GM23248 (cell line): ENCODE results near the gene SLC4A5. TPM values are rescaled to one million over a fixed set of nuclear protein-coding genes. Genes with fewer than 3 reads are reported as not detected.
"Not testable (repeated sequence)": the region's sequence is repeated elsewhere in the genome, so short reads cannot be mapped to it uniquely, and the experiment has no call there.

ENCODE experiments used
- DNase-seq: peaks from one replicate; pipeline ENCODE4 v3.0.0-alpha.2; 2015
- H2AFZ ChIP-seq: fragments of 200-600 bp; sonication (generic); 2 replicates; pipeline ENCODE4 v1.6.1; 2016; ENCODE audit warnings: antibody characterized with exemption
- H3F3A ChIP-seq: fragments of 200-600 bp; sonication (generic); 2 replicates; pipeline ENCODE4 v1.6.1; 2016; ENCODE audit warnings: mild to moderate bottlenecking, antibody characterized with exemption, mixed run types; ENCODE audit not compliant: insufficient read depth
- H3K27ac ChIP-seq: fragments of 200-600 bp; sonication (generic); 2 replicates; pipeline ENCODE4 v1.5.1; 2016; ENCODE audit warnings: mild to moderate bottlenecking
- H3K27me3 ChIP-seq: fragments of 200-600 bp; sonication (generic); replicated peaks from 2 replicates; pipeline ENCODE4 v1.6.1; 2016; ENCODE audit warnings: mild to moderate bottlenecking; ENCODE audit not compliant: insufficient read depth
- H3K36me3 ChIP-seq: fragments of 200-600 bp; sonication (generic); 2 replicates; pipeline ENCODE4 v1.6.1; 2016; ENCODE audit warnings: low read depth, mild to moderate bottlenecking
- H3K4me1 ChIP-seq: fragments of 200-600 bp; sonication (generic); 2 replicates; pipeline ENCODE4 v1.6.1; 2016; ENCODE audit warnings: mild to moderate bottlenecking; ENCODE audit not compliant: insufficient read depth
- H3K4me2 ChIP-seq: fragments of 200-600 bp; sonication (generic); one replicate; pipeline ENCODE4 v1.6.1; 2016; ENCODE audit warnings: mild to moderate bottlenecking; ENCODE audit not compliant: unreplicated experiment
- H3K4me3 ChIP-seq: fragments of 200-600 bp; sonication (generic); 2 replicates; pipeline ENCODE4 v1.5.1; 2016; ENCODE audit warnings: mild to moderate bottlenecking
- H3K79me2 ChIP-seq: fragments of 200-600 bp; sonication (generic); 2 replicates; pipeline ENCODE4 v1.6.1; 2016; ENCODE audit warnings: mild to moderate bottlenecking; ENCODE audit not compliant: insufficient read depth
- H3K9ac ChIP-seq: fragments of 200-600 bp; sonication (generic); 2 replicates; pipeline ENCODE4 v1.6.1; 2016; ENCODE audit warnings: mild to moderate bottlenecking
- H3K9me2 ChIP-seq: fragments of 200-600 bp; sonication (generic); 2 replicates; pipeline ENCODE4 v1.6.1; 2016; ENCODE audit warnings: mixed run types, mild to moderate bottlenecking, moderate library complexity; ENCODE audit not compliant: insufficient read depth
- H3K9me3 ChIP-seq: fragments of 200-600 bp; sonication (generic); one replicate; pipeline ENCODE4 v1.6.1; 2017; ENCODE audit warnings: low read depth
- H4K20me1 ChIP-seq: fragments of 200-600 bp; sonication (generic); 2 replicates; pipeline ENCODE4 v1.6.0; 2016; ENCODE audit not compliant: insufficient read depth
- EZH2 ChIP-seq: fragments of 200-600 bp; sonication (generic); IDR thresholded peaks from 2 replicates; pipeline ENCODE4 v1.6.1; 2018; ENCODE audit warnings: antibody characterized with exemption, mild to moderate bottlenecking; ENCODE audit not compliant: insufficient read depth, poor library complexity, severe bottlenecking
- EZH2phosphoT487 ChIP-seq: fragments of 200-600 bp; sonication (generic); IDR thresholded peaks from 2 replicates; pipeline ENCODE4 v1.6.1; 2018; ENCODE audit warnings: antibody characterized with exemption, moderate library complexity, mild to moderate bottlenecking, low read depth; ENCODE audit not compliant: insufficient read depth
- WGBS, 2 experiments: methylation state at CpG; one replicate each; pipeline ENCODE4 v1.1.6; 2015 to 2017; ENCODE audit warnings: low lambda C conversion rate in 2 of 2, low coverage in 1 of 2; ENCODE audit errors: missing lambda C conversion rate in 2 of 2; 5-methylcytosine and 5-hydroxymethylcytosine counted together
- in situ Hi-C: fragments of 300-500 bp; cut with MboI; formaldehyde crosslinking; loops from 2 replicates; pipeline ENCODE4 v1.15.0; 2020
- polyA plus RNA-seq: library from polyadenylated mRNA; unstranded; fragments of >200 nt; fragmentation: Nextera tagmentation; extraction: Ambion mirVana; gene quantifications from 2 replicates; pipeline ENCODE4 v1.2.1, GENCODE V29; 2016
- total RNA-seq: library from RNA; depleted of rRNA; stranded (reverse); fragments of >200 nt; shearing (Covaris generic); gene quantifications from 2 replicates; pipeline ENCODE4 v1.2.3, GENCODE V29; 2014

SLC4A5 gene
- total and polyA plus RNA-seq, 2 experiments from 2014 or later: 0.32 to 0.35 TPM

- Histone ChIP-seq H3K4me1 (no peaks in the 10 kb centered on the region), H3K4me3 (no peak overlapping the region), H3K36me3 (no peaks in the 10 kb centered on the region), H4K20me1 (no peaks in the 10 kb centered on the region), H3K27ac (no peak overlapping the region), H3K4me2 (no peak overlapping the region), H3K79me2 (no peaks in the 10 kb centered on the region), H3K27me3 (no peaks in the 10 kb centered on the region), H3F3A (0 out of 2 replicates have a peak, but pooled peaks cover 5% of the 10 kb centered on the region), H3K9me2 (no peaks in the 10 kb centered on the region), H3K9ac (no peak overlapping the region), H3K9me3 (no peaks in the 10 kb centered on the region), H2AFZ (no peak overlapping the region)
- TF ChIP-seq EZH2phosphoT487 (no peak), EZH2 (no peak)
- 82 to 92% methylated on average over 2 of the region's 2 CpGs for WGBS, 2 experiments
- in situ Hi-C loops: no loop called here
- DNase-seq: peak; percentile 51
These were observed 104.3 kb downstream of the SLC4A5 start for GRCh38 chr2:74238879-74239278.

- Histone ChIP-seq H3K79me2 (no peaks in the 10 kb centered on the region), H3K4me2 (no peak overlapping the region), H3K27me3 (no peaks in the 10 kb centered on the region), H3F3A (0 out of 2 replicates have a peak, but pooled peaks cover 5% of the 10 kb centered on the region), H2AFZ (no peak overlapping the region), H3K9ac (no peak overlapping the region), H4K20me1 (no peaks in the 10 kb centered on the region), H3K4me1 (no peaks in the 10 kb centered on the region), H3K4me3 (no peak overlapping the region), H3K27ac (no peak overlapping the region), H3K36me3 (no peaks in the 10 kb centered on the region), H3K9me3 (no peaks in the 10 kb centered on the region), H3K9me2 (no peaks in the 10 kb centered on the region)
- no peak for DNase-seq
- in situ Hi-C loops: no loop called here
- no peak for TF ChIP-seq EZH2phosphoT487
- TF ChIP-seq EZH2: no peak
- 84 to 86% methylated on average over 5 of the region's 5 CpGs for WGBS, 2 experiments
These were observed 108.2 kb downstream of the SLC4A5 start for GRCh38 chr2:74235041-74235440.

GRCh38 chr2:74233648-74234047 is 109.6 kb downstream of the SLC4A5 start:
- Histone ChIP-seq H2AFZ (no peak overlapping the region), H3K9me2 (no peaks in the 10 kb centered on the region), H3K27ac (no peak overlapping the region), H4K20me1 (no peaks in the 10 kb centered on the region), H3K4me1 (no peaks in the 10 kb centered on the region), H3K4me3 (no peak overlapping the region), H3K4me2 (no peak overlapping the region), H3K9me3 (no peaks in the 10 kb centered on the region), H3F3A (0 out of 2 replicates have a peak, but pooled peaks cover 1% of the 10 kb centered on the region), H3K36me3 (no peaks in the 10 kb centered on the region), H3K9ac (no peak overlapping the region), H3K79me2 (no peaks in the 10 kb centered on the region), H3K27me3 (no peaks in the 10 kb centered on the region)
- in situ Hi-C loops: no loop called here
- TF ChIP-seq EZH2phosphoT487: no peak
- no peak for TF ChIP-seq EZH2
- DNase-seq: no peak

GRCh38 chr2:74232426-74232825 is 110.8 kb downstream of the SLC4A5 start:
- no peaks in the 10 kb centered on the region for H3K4me1 ChIP-seq
- H2AFZ ChIP-seq: no peak overlapping the region
- no peaks in the 10 kb centered on the region for H3K79me2 ChIP-seq
- no peaks in the 10 kb centered on the region for H3K9me3 ChIP-seq
- in situ Hi-C loops: no loop called here
- H3K36me3 ChIP-seq: no peaks in the 10 kb centered on the region
- no peak overlapping the region for H3K4me3 ChIP-seq
- no peak for DNase-seq
- no peak overlapping the region for H3K27ac ChIP-seq
- TF ChIP-seq EZH2phosphoT487 (no peak), EZH2 (no peak)
- no peaks in the 10 kb centered on the region for H3K9me2 ChIP-seq
- H3K9ac ChIP-seq: no peak overlapping the region
- H3K4me2 ChIP-seq: no peak overlapping the region
- WGBS, 2 experiments: 91 to 92% methylated on average over 6 of the region's 6 CpGs
- no peaks in the 10 kb centered on the region for H3F3A ChIP-seq
- no peaks in the 10 kb centered on the region for H4K20me1 ChIP-seq
- no peaks in the 10 kb centered on the region for H3K27me3 ChIP-seq

- H3K27ac ChIP-seq, H3K36me3 ChIP-seq, H4K20me1 ChIP-seq, H2AFZ ChIP-seq, H3K9me2 ChIP-seq, H3K9ac ChIP-seq, H3K4me1 ChIP-seq, in situ Hi-C loops, H3F3A ChIP-seq, H3K27me3 ChIP-seq, H3K79me2 ChIP-seq, H3K4me3 ChIP-seq, H3K9me3 ChIP-seq, H3K4me2 ChIP-seq, DNase-seq: not testable (repeated sequence)
- WGBS, 2 experiments: 63 to 66% methylated on average over 5 of the region's 5 CpGs
These were observed 113.4 kb downstream of the SLC4A5 start for GRCh38 chr2:74229865-74230264.
